T-helper 17 cell (primary cell): Measurements from ENCODE around the gene LCE1E. TPM values are rescaled to one million over a fixed set of nuclear protein-coding genes. Genes with fewer than 3 reads are reported as not detected.

Experiments used
- ATAC-seq: fragments of 150-1000 bp; cut with Tn5 transposase; 2 replicates; pipeline ENCODE4 v1.10.0; 2021; ENCODE audit warnings: mild to moderate bottlenecking, moderate library complexity
- DNase-seq, 3 donors: peaks; one replicate each; pipeline versions ENCODE4 v3.0.0 to v3.0.0-alpha.2; 2020 to 2021
- H3K9me3 ChIP-seq: one replicate; pipeline ENCODE4 v1.7.0; 2013; ENCODE audit warnings: low read length, mild to moderate bottlenecking; ENCODE audit not compliant: control insufficient read depth, poor library complexity, severe bottlenecking
- H3K27ac Mint-ChIP-seq: one replicate; pipeline ENCODE4 v1.8.0; 2022; ENCODE audit warnings: mild to moderate bottlenecking, moderate library complexity, mixed read lengths
- H3K27me3 Mint-ChIP-seq: one replicate; pipeline ENCODE4 v1.8.0; 2022; ENCODE audit warnings: mixed read lengths
- H3K36me3 Mint-ChIP-seq: one replicate; pipeline ENCODE4 v1.8.0; 2022; ENCODE audit warnings: low read depth, mixed read lengths
- H3K4me1 Mint-ChIP-seq: one replicate; pipeline ENCODE4 v1.8.0; 2022; ENCODE audit warnings: mild to moderate bottlenecking, mixed read lengths
- H3K4me3 Mint-ChIP-seq: one replicate; pipeline ENCODE4 v1.8.0; 2022; ENCODE audit warnings: mild to moderate bottlenecking, moderate library complexity, mixed read lengths
- total RNA-seq, 4 donors: library from RNA in 2 of 4; stranded (reverse) in 2 of 4; gene quantifications; one replicate each; pipeline ENCODE4 v1.2.3 and lab custom pipeline; 2022 to 2026

The LCE1E gene
- total RNA-seq, 2 donors from 2014 or later, result not detected

GRCh38 chr1:152811050-152811449 is 25.0 kb downstream of the LCE1E start:
- H3K4me1 Mint-ChIP-seq, result no peaks in the 10 kb centered on the region
- peaks cover 53% of the 10 kb centered on the region for H3K27me3 Mint-ChIP-seq
- no peak overlapping the region for H3K27ac Mint-ChIP-seq
- H3K36me3 Mint-ChIP-seq, result no peaks in the 10 kb centered on the region
- DNase-seq (no peak), ATAC-seq (no peak)
- no peak overlapping the region for H3K4me3 Mint-ChIP-seq
- H3K9me3 ChIP-seq, result no peaks in the 10 kb centered on the region

GRCh38 chr1:152811671-152812070 is 25.6 kb downstream of the LCE1E start, which contains the start of gene LCE1B:
Gene LCE1B (plus strand): TSS chr1:152811971. CDS start chr1:152812447, 476 bp downstream.
- ATAC-seq, result no peak
- no peaks in the 10 kb centered on the region for H3K9me3 ChIP-seq
- H3K36me3 Mint-ChIP-seq, result no peaks in the 10 kb centered on the region
- no peak within 1 kb of the TSS for H3K27ac Mint-ChIP-seq
- no peak for DNase-seq
- H3K27me3 Mint-ChIP-seq, result peaks cover 52% of the 10 kb centered on the region
- H3K4me1 Mint-ChIP-seq, result no peaks in the 10 kb centered on the region
- H3K4me3 Mint-ChIP-seq, result no peak within 1 kb of the TSS

GRCh38 chr1:152817309-152817708 is 31.3 kb downstream of the LCE1E start:
- Mint-ChIP-seq H3K27me3 (peaks cover 43% of the 10 kb centered on the region), H3K27ac (no peak overlapping the region), H3K4me1 (no peaks in the 10 kb centered on the region), H3K36me3 (no peaks in the 10 kb centered on the region), H3K4me3 (no peak overlapping the region)
- ATAC-seq, result no peak
- no peaks in the 10 kb centered on the region for H3K9me3 ChIP-seq
- DNase-seq, result no peak

GRCh38 chr1:152823294-152823693 is 37.2 kb downstream of the LCE1E start:
- ATAC-seq (no peak), DNase-seq (no peak)
- Mint-ChIP-seq H3K36me3 (peaks cover 3% of the 10 kb centered on the region), H3K27ac (no peak overlapping the region), H3K4me3 (no peak overlapping the region), H3K4me1 (no peaks in the 10 kb centered on the region), H3K27me3 (peaks cover 35% of the 10 kb centered on the region)
- no peaks in the 10 kb centered on the region for H3K9me3 ChIP-seq

- ATAC-seq (no peak), DNase-seq (no peak)
- H3K27ac Mint-ChIP-seq, result no peak overlapping the region
- H3K27me3 Mint-ChIP-seq, result peaks cover 45% of the 10 kb centered on the region
- H3K9me3 ChIP-seq, result no peaks in the 10 kb centered on the region
- H3K4me3 Mint-ChIP-seq, result no peak overlapping the region
- H3K4me1 Mint-ChIP-seq, result no peaks in the 10 kb centered on the region
- H3K36me3 Mint-ChIP-seq, result peaks cover 5% of the 10 kb centered on the region
Measured at GRCh38 chr1:152824964-152825363, 38.9 kb downstream of the LCE1E start.

GRCh38 chr1:152827173-152827572 is 41.1 kb downstream of the LCE1E start, which contains the start of gene LCE1A:
Gene LCE1A (plus strand): TSS chr1:152827473. CDS start chr1:152827473, 0 bp downstream.
- no peaks in the 10 kb centered on the region for H3K9me3 ChIP-seq
- Mint-ChIP-seq H3K4me1 (no peaks in the 10 kb centered on the region), H3K27ac (no peak within 1 kb of the TSS), H3K27me3 (peaks cover 51% of the 10 kb centered on the region), H3K4me3 (no peak within 1 kb of the TSS), H3K36me3 (peaks cover 5% of the 10 kb centered on the region)
- ATAC-seq (no peak), DNase-seq (no peak)

GRCh38 chr1:152836870-152837269 is 50.8 kb downstream of the LCE1E start:
- Mint-ChIP-seq H3K4me1 (no peaks in the 10 kb centered on the region), H3K4me3 (no peak overlapping the region), H3K36me3 (no peaks in the 10 kb centered on the region)

More at GRCh38 chr1:152836870-152837269, 50.8 kb downstream of the LCE1E start:
- no peak overlapping the region for H3K27ac Mint-ChIP-seq
- ATAC-seq, result no peak
- H3K27me3 Mint-ChIP-seq, result peaks cover 20% of the 10 kb centered on the region
- no peaks in the 10 kb centered on the region for H3K9me3 ChIP-seq
- DNase-seq, result no peak

Other genes with a start within 250 kb of the LCE1E start
- not detected for gene LCE3E, start 219.5 kb upstream of the LCE1E start, total RNA-seq
- gene LCE3D, start 205.7 kb upstream of the LCE1E start, total RNA-seq, result not detected
- gene LCE3C, start 186.0 kb upstream of the LCE1E start, total RNA-seq, result not detected
- gene LCE3B, start 172.4 kb upstream of the LCE1E start, total RNA-seq, result not detected
- gene LCE3A, start 163.2 kb upstream of the LCE1E start, total RNA-seq, result not detected
- not detected for gene LCE2D, start 122.9 kb upstream of the LCE1E start, total RNA-seq
- not detected for gene LCE2C, start 111.0 kb upstream of the LCE1E start, total RNA-seq
- gene LCE2B, start 100.1 kb upstream of the LCE1E start, total RNA-seq, result not detected
- gene LCE2A, start 87.9 kb upstream of the LCE1E start, total RNA-seq, result not detected
- not detected for gene LCE4A, start 78.1 kb upstream of the LCE1E start, total RNA-seq
- not detected for gene KPRP, start 28.2 kb upstream of the LCE1E start, total RNA-seq
- not detected for gene LCE1F, start 11.1 kb upstream of the LCE1E start, total RNA-seq
- not detected for gene LCE1D, start 10.5 kb downstream of the LCE1E start, total RNA-seq
- not detected for gene LCE1C, start 20.4 kb downstream of the LCE1E start, total RNA-seq
- gene LCE1B, start 25.7 kb downstream of the LCE1E start, total RNA-seq, result not detected
- not detected for gene LCE1A, start 41.2 kb downstream of the LCE1E start, total RNA-seq
- gene LCE6A, start 56.6 kb downstream of the LCE1E start, total RNA-seq, result not detected
- not detected for gene LCE7A, start 73.7 kb downstream of the LCE1E start, total RNA-seq
- not detected for gene SMCP, start 92.1 kb downstream of the LCE1E start, total RNA-seq
- gene IVL, start 122.3 kb downstream of the LCE1E start, total RNA-seq, result not detected
- not detected for gene SPRR5, start 160.9 kb downstream of the LCE1E start, total RNA-seq
- not detected for gene SPRR4, start 184.4 kb downstream of the LCE1E start, total RNA-seq
- not detected for gene SPRR1A, start 197.8 kb downstream of the LCE1E start, total RNA-seq
- not detected for gene SPRR3, start 215.5 kb downstream of the LCE1E start, total RNA-seq
- gene SPRR1B, start 244.9 kb downstream of the LCE1E start, total RNA-seq, result not detected